Astrocyte (in vitro differentiated cells and primary cell): ENCODE data around the gene SLC8A3.

Source experiments
- CTCF ChIP-seq: IDR thresholded peaks from 2 replicates; pipeline ENCODE4 v1.5.1; 2011; ENCODE audit warnings: low read depth, mild to moderate bottlenecking, inconsistent platforms, low read length, moderate library complexity; ENCODE audit not compliant: insufficient read depth
- EZH2 ChIP-seq: IDR thresholded peaks from 2 replicates; pipeline ENCODE4 v1.6.1; 2012; ENCODE audit warnings: mild to moderate bottlenecking, low read length, inconsistent platforms; ENCODE audit not compliant: insufficient read depth

GRCh38 chr14:70032447-70032846 lies 156.3 kb downstream of the SLC8A3 start:
- no peak for TF ChIP-seq EZH2
- no peak for TF ChIP-seq CTCF
